Gastrocnemius medialis (tissue), 4 donors: ENCODE data around the gene BBX. TPM values are rescaled to one million over a fixed set of nuclear protein-coding genes. Genes with fewer than 3 reads are reported as not detected.

Experiments used
- ATAC-seq, 2 donors: fragments of 150-250 bp; one replicate each; pipeline ENCODE4 v1.9.1; 2016
- DNase-seq, 2 donors: peaks; one replicate each; pipeline ENCODE4 v3.0.0-alpha.2; 2019
- H3K27ac ChIP-seq, 4 donors: fragments of 200-600 bp; sonication (generic); 1 replicate in 1 of 4; 2 replicates in 3 of 4; pipeline ENCODE4 v1.5.1; 2016 to 2018; ENCODE audit warnings: mild to moderate bottlenecking in 2 of 4, moderate library complexity in 1 of 4
- H3K27me3 ChIP-seq, 3 donors: fragments of 200-600 bp; sonication (generic) in 2 of 3; 1 replicate in 1 of 3; 2 replicates in 2 of 3; pipeline versions ENCODE4 v1.5.1 to v1.6.0; 2016 to 2019; ENCODE audit warnings: mild to moderate bottlenecking in 1 of 3, moderate library complexity in 1 of 3
- H3K36me3 ChIP-seq, 2 donors: fragments of 200-600 bp; sonication (generic) in 1 of 2; one replicate each; pipeline ENCODE4 v1.5.1; 2017 to 2018
- H3K4me1 ChIP-seq, 2 donors: fragments of 200-600 bp; sonication (generic) in 1 of 2; one replicate each; pipeline ENCODE4 v1.5.1; 2016 to 2017; ENCODE audit warnings: mild to moderate bottlenecking in 2 of 2
- H3K4me3 ChIP-seq, 4 donors: fragments of 200-600 bp; sonication (generic) in 3 of 4; 1 replicate in 1 of 4; 2 replicates in 3 of 4; pipeline ENCODE4 v1.5.1; 2016 to 2019; ENCODE audit warnings: mild to moderate bottlenecking in 2 of 4
- H3K9me3 ChIP-seq, 3 donors: fragments of 200-600 bp; sonication (generic) in 2 of 3; 1 replicate in 1 of 3; 2 replicates in 2 of 3; pipeline ENCODE4 v1.5.1; 2016 to 2019
- CTCF ChIP-seq, 5 experiments: fragments of 450-650 bp in 3 of 5; fragments of 200-600 bp in 2 of 5; sonication (generic) in 2 of 5; IDR thresholded peaks in 4 of 5; conservative IDR thresholded peaks in 1 of 5; 1 replicate in 4 of 5; 2 replicates in 1 of 5; pipeline ENCODE4 v1.5.1; 2016 to 2019; ENCODE audit warnings: antibody characterized with exemption in 5 of 5, mild to moderate bottlenecking in 3 of 5, moderate library complexity in 3 of 5
- POLR2A ChIP-seq, 2 donors: fragments of 450-650 bp; IDR thresholded peaks; one replicate each; pipeline ENCODE4 v1.6.1; 2017; ENCODE audit warnings: antibody characterized with exemption in 2 of 2, mild to moderate bottlenecking in 2 of 2, moderate library complexity in 2 of 2
- in situ Hi-C, 4 donors: fragments of 200-750 bp; cut with MboI; loops; one replicate each; pipeline versions ENCODE4 v1.15.0 to v1.8.0; 2017; ENCODE audit warnings: low sequenced_read_pairs in 4 of 4
- intact Hi-C: fragments of 100-400 bp; cut with DNase I; formaldehyde crosslinking; loops from one replicate; pipeline ENCODE4 v1.15.1; 2023; ENCODE audit warnings: low total_unique reads
- total RNA-seq, 4 donors: library from RNA; depleted of rRNA; stranded (reverse); fragments of >200 nt; gene quantifications; one replicate each; pipeline versions ENCODE4 v1.1.0 to v1.2.3, GENCODE V29; 2016

BBX gene
- total RNA-seq, 4 donors from 2014 or later = 15.2 to 48.3 (median 20.1) TPM

DNA sequence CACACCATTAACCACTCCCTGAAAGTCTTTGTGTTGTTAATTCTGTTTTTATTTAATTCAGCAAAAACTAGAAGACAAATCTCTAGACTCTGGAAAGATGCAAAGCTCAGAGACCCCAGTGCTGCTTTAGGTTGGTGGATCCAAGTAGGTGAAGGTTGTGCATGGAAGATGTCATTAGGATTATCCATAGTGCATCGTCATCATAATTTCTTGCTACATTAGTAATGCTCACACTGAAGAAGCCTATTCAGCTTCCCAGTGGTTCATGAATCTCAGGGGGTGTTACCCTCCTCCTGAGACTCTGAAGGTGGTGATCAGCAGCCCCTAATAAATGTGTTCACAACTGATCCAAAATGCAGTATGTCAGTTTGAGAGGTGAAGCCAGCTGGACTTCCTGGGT, 295.3 kb downstream of the BBX start:
- in situ Hi-C loops = no loop called here
- Histone ChIP-seq H3K4me3 (no peak overlapping the region), H3K27me3 (no peaks in the 10 kb centered on the region), H3K27ac (no peak overlapping the region), H3K9me3 (no peaks in the 10 kb centered on the region), H3K36me3 (no peaks in the 10 kb centered on the region), H3K4me1 (peaks cover 0 to 2% of the 10 kb centered on the region in 2 donors)
- DNase-seq = no peak
- TF ChIP-seq CTCF (IDR thresholded peaks at IDR 0.05 in 4 of 5, conservative IDR thresholded peaks at IDR 0.05 in 1 of 5) (no peak), POLR2A (IDR thresholded peaks at IDR 0.05) (no peak)
- ATAC-seq = no peak
- intact Hi-C loops = no loop called here

- H3K27ac ChIP-seq = no peak overlapping the region
- intact Hi-C loops (no loop called here), in situ Hi-C loops (no loop called here)
- no peaks in the 10 kb centered on the region for H3K27me3 ChIP-seq
- DNase-seq (no peak), ATAC-seq (no peak)
- no peaks in the 10 kb centered on the region for H3K4me1 ChIP-seq
- TF ChIP-seq CTCF (IDR thresholded peaks at IDR 0.05 in 4 of 5, conservative IDR thresholded peaks at IDR 0.05 in 1 of 5) (no peak), POLR2A (IDR thresholded peaks at IDR 0.05) (no peak)
- H3K4me3 ChIP-seq = no peak overlapping the region
- no peaks in the 10 kb centered on the region for H3K36me3 ChIP-seq
- no peaks in the 10 kb centered on the region for H3K9me3 ChIP-seq
Measured at GRCh38 chr3:107819656-107820055, 296.9 kb downstream of the BBX start.

DNA sequence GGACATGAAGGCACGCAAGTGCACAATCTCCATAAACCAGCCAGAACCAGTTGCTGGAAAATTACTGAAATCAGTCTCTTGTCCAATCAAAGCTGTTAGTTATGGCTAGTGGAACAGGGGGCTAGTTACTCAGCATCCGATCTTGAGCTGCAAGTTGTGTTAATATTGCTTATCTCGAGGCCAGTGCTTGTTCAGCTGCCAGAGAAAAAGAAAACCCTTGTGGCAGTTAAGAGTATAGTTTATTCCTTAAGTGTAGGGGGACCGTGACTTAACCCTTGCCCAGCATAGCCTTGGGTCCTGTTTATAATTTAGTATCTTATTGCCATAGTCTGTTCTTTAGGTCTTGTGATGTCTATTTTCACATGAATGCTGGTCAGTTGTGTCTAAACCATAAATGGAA, 299.5 kb downstream of the BBX start:
- no peak for TF ChIP-seq POLR2A (IDR thresholded peaks at IDR 0.05)
- TF ChIP-seq CTCF (IDR thresholded peaks at IDR 0.05 in 4 of 5, conservative IDR thresholded peaks at IDR 0.05 in 1 of 5) = no peak
- in situ Hi-C loops = no loop called here
- intact Hi-C loops = no loop called here
- no peak for DNase-seq
- H3K36me3 ChIP-seq = no peaks in the 10 kb centered on the region
- no peak for ATAC-seq
- H3K4me3 ChIP-seq = no peak overlapping the region
- H3K27ac ChIP-seq = no peak overlapping the region
- no peaks in the 10 kb centered on the region for H3K27me3 ChIP-seq
- no peaks in the 10 kb centered on the region for H3K4me1 ChIP-seq
- no peaks in the 10 kb centered on the region for H3K9me3 ChIP-seq

- ATAC-seq = no peak
- in situ Hi-C loops = no loop called here
Measured at GRCh38 chr3:107824822-107825371, 302.1 kb downstream of the BBX start.

More at GRCh38 chr3:107824822-107825371, 302.1 kb downstream of the BBX start:
- DNase-seq = no peak
- H3K27me3 ChIP-seq = no peaks in the 10 kb centered on the region
- no peaks in the 10 kb centered on the region for H3K36me3 ChIP-seq
- H3K27ac ChIP-seq = no peak overlapping the region
- no peaks in the 10 kb centered on the region for H3K4me1 ChIP-seq
- no peaks in the 10 kb centered on the region for H3K9me3 ChIP-seq
- intact Hi-C loops = no loop called here
- TF ChIP-seq POLR2A (IDR thresholded peaks at IDR 0.05) (no peak), CTCF (IDR thresholded peaks at IDR 0.05 in 4 of 5, conservative IDR thresholded peaks at IDR 0.05 in 1 of 5) (no peak)
- no peak overlapping the region for H3K4me3 ChIP-seq
